ENCODE results near the gene ZNF524.

ZNF524 gene

DNA sequence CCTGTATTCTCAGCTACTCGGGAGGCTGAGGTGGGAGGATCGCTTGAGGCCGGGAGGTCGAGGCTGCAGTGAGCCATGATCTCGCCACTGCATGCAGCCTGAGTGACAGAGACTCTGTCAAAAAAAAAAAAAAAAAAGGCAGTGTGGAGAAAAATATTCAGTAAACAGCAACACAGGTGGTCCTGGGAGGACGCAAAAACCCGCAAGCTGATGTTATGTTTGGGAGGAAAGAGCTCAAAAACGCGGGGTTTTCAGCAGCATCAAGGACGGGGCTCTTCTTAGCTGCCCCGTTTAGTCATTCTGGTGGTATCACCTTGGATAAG lies 24.9 kb downstream of the ZNF524 start:
- H3K9me3 ChIP-seq (ENCODE audit: control insufficient read depth, insufficient read depth, low read length): no peaks in the 10 kb centered on the region
- H3K36me3 ChIP-seq (ENCODE audit: control insufficient read depth, insufficient read depth, low read length): peaks cover 4% of the 10 kb centered on the region

GRCh38 chr19:55626350-55626749 lies 26.3 kb downstream of the ZNF524 start:
- no peaks in the 10 kb centered on the region for H3K27me3 ChIP-seq (ENCODE audit: control insufficient read depth, insufficient read depth, low read length)
- no peak overlapping the region for H3K4me3 ChIP-seq (ENCODE audit: low read depth, low read length)
- H3K4me1 ChIP-seq (ENCODE audit: control insufficient read depth, insufficient read depth, low read length): no peaks in the 10 kb centered on the region
- H3K9me3 ChIP-seq (ENCODE audit: control insufficient read depth, insufficient read depth, low read length): no peaks in the 10 kb centered on the region
- no peak overlapping the region for H3K9ac ChIP-seq (ENCODE audit: low read depth, low read length)
- no peaks in the 10 kb centered on the region for H3K36me3 ChIP-seq (ENCODE audit: control insufficient read depth, insufficient read depth, low read length)

More for the DNA sequence above, 24.9 kb downstream of the ZNF524 start:
- Histone ChIP-seq H3K4me1 (ENCODE audit: control insufficient read depth, insufficient read depth, low read length) (no peaks in the 10 kb centered on the region), H3K9ac (ENCODE audit: low read depth, low read length) (no peak overlapping the region), H3K4me3 (ENCODE audit: low read depth, low read length) (peak overlapping the region; percentile 64), H3K27me3 (ENCODE audit: control insufficient read depth, insufficient read depth, low read length) (no peaks in the 10 kb centered on the region)

GRCh38 chr19:55632463-55632834 lies 32.4 kb downstream of the ZNF524 start:
- Histone ChIP-seq H3K36me3 (ENCODE audit: control insufficient read depth, insufficient read depth, low read length) (peaks cover 4% of the 10 kb centered on the region), H3K9me3 (ENCODE audit: control insufficient read depth, insufficient read depth, low read length) (no peaks in the 10 kb centered on the region), H3K27me3 (ENCODE audit: control insufficient read depth, insufficient read depth, low read length) (no peaks in the 10 kb centered on the region), H3K4me1 (ENCODE audit: control insufficient read depth, insufficient read depth, low read length) (peaks cover 6% of the 10 kb centered on the region), H3K4me3 (ENCODE audit: low read depth, low read length) (no peak overlapping the region), H3K9ac (ENCODE audit: low read depth, low read length) (no peak overlapping the region)

- H3K9ac ChIP-seq (ENCODE audit: low read depth, low read length): no peak overlapping the region
- no peaks in the 10 kb centered on the region for H3K27me3 ChIP-seq (ENCODE audit: control insufficient read depth, insufficient read depth, low read length)
- H3K9me3 ChIP-seq (ENCODE audit: control insufficient read depth, insufficient read depth, low read length): no peaks in the 10 kb centered on the region
- H3K4me1 ChIP-seq (ENCODE audit: control insufficient read depth, insufficient read depth, low read length): peaks cover 6% of the 10 kb centered on the region
- peaks cover 4% of the 10 kb centered on the region for H3K36me3 ChIP-seq (ENCODE audit: control insufficient read depth, insufficient read depth, low read length)
- H3K4me3 ChIP-seq (ENCODE audit: low read depth, low read length): no peak overlapping the region
These were observed 33.8 kb downstream of the ZNF524 start for GRCh38 chr19:55633861-55634260.

- H3K27me3 ChIP-seq (ENCODE audit: control insufficient read depth, insufficient read depth, low read length): no peaks in the 10 kb centered on the region
- peaks cover 6% of the 10 kb centered on the region for H3K4me1 ChIP-seq (ENCODE audit: control insufficient read depth, insufficient read depth, low read length)
- H3K9me3 ChIP-seq (ENCODE audit: control insufficient read depth, insufficient read depth, low read length): no peaks in the 10 kb centered on the region
- peaks cover 4% of the 10 kb centered on the region for H3K36me3 ChIP-seq (ENCODE audit: control insufficient read depth, insufficient read depth, low read length)
- peak overlapping the region; percentile 100 for H3K4me3 ChIP-seq (ENCODE audit: low read depth, low read length)
- H3K9ac ChIP-seq (ENCODE audit: low read depth, low read length): peak overlapping the region; percentile 99
These were observed 35.2 kb downstream of the ZNF524 start for GRCh38 chr19:55635334-55635717.

- no peaks in the 10 kb centered on the region for H3K27me3 ChIP-seq (ENCODE audit: control insufficient read depth, insufficient read depth, low read length)
- peaks cover 4% of the 10 kb centered on the region for H3K36me3 ChIP-seq (ENCODE audit: control insufficient read depth, insufficient read depth, low read length)
- peak overlapping the region; percentile 100 for H3K4me3 ChIP-seq (ENCODE audit: low read depth, low read length)
- H3K9me3 ChIP-seq (ENCODE audit: control insufficient read depth, insufficient read depth, low read length): no peaks in the 10 kb centered on the region
- H3K9ac ChIP-seq (ENCODE audit: low read depth, low read length): peak overlapping the region; percentile 99
- H3K4me1 ChIP-seq (ENCODE audit: control insufficient read depth, insufficient read depth, low read length): peaks cover 6% of the 10 kb centered on the region
These were observed 35.9 kb downstream of the ZNF524 start for GRCh38 chr19:55635856-55636440.

GRCh38 chr19:55636723-55637122 lies 36.6 kb downstream of the ZNF524 start:
- Histone ChIP-seq H3K9me3 (ENCODE audit: control insufficient read depth, insufficient read depth, low read length) (no peaks in the 10 kb centered on the region), H3K27me3 (ENCODE audit: control insufficient read depth, insufficient read depth, low read length) (no peaks in the 10 kb centered on the region), H3K4me1 (ENCODE audit: control insufficient read depth, insufficient read depth, low read length) (peaks cover 6% of the 10 kb centered on the region), H3K36me3 (ENCODE audit: control insufficient read depth, insufficient read depth, low read length) (peaks cover 4% of the 10 kb centered on the region), H3K4me3 (ENCODE audit: low read depth, low read length) (no peak overlapping the region), H3K9ac (ENCODE audit: low read depth, low read length) (no peak overlapping the region)

- peaks cover 4% of the 10 kb centered on the region for H3K36me3 ChIP-seq (ENCODE audit: control insufficient read depth, insufficient read depth, low read length)
- no peaks in the 10 kb centered on the region for H3K9me3 ChIP-seq (ENCODE audit: control insufficient read depth, insufficient read depth, low read length)
- peaks cover 6% of the 10 kb centered on the region for H3K4me1 ChIP-seq (ENCODE audit: control insufficient read depth, insufficient read depth, low read length)
- H3K27me3 ChIP-seq (ENCODE audit: control insufficient read depth, insufficient read depth, low read length): no peaks in the 10 kb centered on the region
- no peak overlapping the region for H3K9ac ChIP-seq (ENCODE audit: low read depth, low read length)
- no peak overlapping the region for H3K4me3 ChIP-seq (ENCODE audit: low read depth, low read length)
These were observed 37.4 kb downstream of the ZNF524 start for GRCh38 chr19:55637534-55637933.

DNA sequence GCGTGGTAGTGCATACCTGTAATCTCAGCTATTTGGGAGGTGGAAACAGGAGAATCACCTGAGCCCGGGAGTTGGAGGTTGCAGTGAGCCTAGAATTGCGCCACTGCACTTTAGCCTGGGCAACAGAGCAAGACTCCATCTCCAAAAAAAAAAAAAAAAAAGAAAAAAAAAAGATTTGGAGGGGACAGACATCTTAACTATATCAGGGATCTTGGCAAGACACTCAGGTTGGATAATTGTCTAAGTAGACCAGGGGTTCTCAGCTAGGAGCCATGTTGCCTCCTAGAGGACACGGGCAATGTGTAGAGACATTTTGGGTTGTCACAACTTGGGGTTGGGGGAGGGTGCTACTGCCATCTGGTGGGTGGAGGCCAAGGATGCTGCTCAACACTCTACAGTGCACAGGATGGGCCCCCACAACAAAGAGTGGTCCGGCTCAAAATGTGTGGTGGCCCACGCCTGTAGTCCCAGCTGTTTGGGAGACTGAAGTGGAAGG lies 38.8 kb downstream of the ZNF524 start:
- H3K36me3 ChIP-seq (ENCODE audit: control insufficient read depth, insufficient read depth, low read length): peaks cover 4% of the 10 kb centered on the region
- no peak overlapping the region for H3K4me3 ChIP-seq (ENCODE audit: low read depth, low read length)
- H3K9ac ChIP-seq (ENCODE audit: low read depth, low read length): no peak overlapping the region
- no peaks in the 10 kb centered on the region for H3K27me3 ChIP-seq (ENCODE audit: control insufficient read depth, insufficient read depth, low read length)
- no peaks in the 10 kb centered on the region for H3K9me3 ChIP-seq (ENCODE audit: control insufficient read depth, insufficient read depth, low read length)
- peaks cover 6% of the 10 kb centered on the region for H3K4me1 ChIP-seq (ENCODE audit: control insufficient read depth, insufficient read depth, low read length)

DNA sequence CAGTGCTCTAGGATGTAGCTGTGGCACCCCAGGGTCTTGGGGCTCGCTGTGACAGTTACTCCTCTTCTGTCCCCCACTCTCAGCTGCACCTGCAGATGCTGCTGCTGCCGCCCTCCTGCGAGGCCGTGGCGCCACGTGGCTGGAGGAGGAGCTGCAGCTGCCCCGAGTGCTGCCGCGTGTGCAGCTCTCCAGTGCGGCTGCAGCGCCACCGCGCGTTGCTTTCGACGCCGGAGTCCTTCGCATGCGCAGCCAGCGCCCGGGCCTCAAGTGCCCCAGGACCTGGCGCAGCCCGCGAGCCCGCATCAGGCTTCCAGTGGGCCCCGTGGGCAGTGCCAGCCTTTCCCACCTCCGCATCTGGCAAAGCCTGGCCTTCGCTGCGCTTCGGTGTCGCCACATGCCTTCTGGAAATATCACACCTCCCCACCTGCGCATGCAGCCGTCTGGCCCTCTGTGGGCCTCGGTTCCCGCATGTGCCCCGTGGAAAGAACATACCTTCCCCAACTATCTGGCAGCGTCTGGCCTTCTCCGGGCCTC lies 40.0 kb downstream of the ZNF524 start:
- Histone ChIP-seq H3K27me3 (ENCODE audit: control insufficient read depth, insufficient read depth, low read length) (no peaks in the 10 kb centered on the region), H3K9ac (ENCODE audit: low read depth, low read length) (peak overlapping the region; percentile 47), H3K9me3 (ENCODE audit: control insufficient read depth, insufficient read depth, low read length) (no peaks in the 10 kb centered on the region), H3K4me3 (ENCODE audit: low read depth, low read length) (peak overlapping the region; percentile 85), H3K4me1 (ENCODE audit: control insufficient read depth, insufficient read depth, low read length) (peaks cover 6% of the 10 kb centered on the region), H3K36me3 (ENCODE audit: control insufficient read depth, insufficient read depth, low read length) (peaks cover 9% of the 10 kb centered on the region)

- peaks cover 5% of the 10 kb centered on the region for H3K4me1 ChIP-seq (ENCODE audit: control insufficient read depth, insufficient read depth, low read length)
- peak within 1 kb of the TSS; percentile 66 for H3K9ac ChIP-seq (ENCODE audit: low read depth, low read length)
- H3K9me3 ChIP-seq (ENCODE audit: control insufficient read depth, insufficient read depth, low read length): no peaks in the 10 kb centered on the region
- H3K36me3 ChIP-seq (ENCODE audit: control insufficient read depth, insufficient read depth, low read length): peaks cover 13% of the 10 kb centered on the region
- peak within 1 kb of the TSS; percentile 85 for H3K4me3 ChIP-seq (ENCODE audit: low read depth, low read length)
- no peaks in the 10 kb centered on the region for H3K27me3 ChIP-seq (ENCODE audit: control insufficient read depth, insufficient read depth, low read length)
These were observed 40.7 kb downstream of the ZNF524 start, which contains the start of gene ZNF580 for GRCh38 chr19:55640577-55641425. TSS of gene ZNF580 (plus strand) at chr19:55641002. CDS start at chr19:55642509, 1,507 bp downstream.
